Sigmoid colon (tissue), 3 donors: ENCODE measurements around the gene SGO2.

Source experiments
- CTCF ChIP-seq, 4 experiments: fragments of 450-650 bp in 3 of 4; fragments of 200-600 bp in 1 of 4; IDR thresholded peaks; one replicate each; pipeline ENCODE4 v1.5.1; 2016 to 2019; ENCODE audit warnings: antibody characterized with exemption in 4 of 4, mild to moderate bottlenecking in 3 of 4, moderate library complexity in 2 of 4
- POLR2A ChIP-seq, 2 donors: fragments of 450-650 bp; IDR thresholded peaks; one replicate each; pipeline ENCODE4 v1.6.1; 2016; ENCODE audit warnings: antibody characterized with exemption in 2 of 2, mild to moderate bottlenecking in 2 of 2, moderate library complexity in 2 of 2

- TF ChIP-seq CTCF (IDR thresholded peaks at IDR 0.05) (no peak), POLR2A (IDR thresholded peaks at IDR 0.05) (no peak)
Measured at GRCh38 chr2:200506679-200507078, 19.3 kb upstream of the SGO2 start.
